Activated CD4-positive, alpha-beta T cell treated with anti-CD3 and anti-CD28 coated beads, Interleukin-2, amount 10 ng/mL, durations not matched to agents 7 days and 5 days (primary cell): ENCODE data around the gene WDR36. TPM values are rescaled to one million over a fixed set of nuclear protein-coding genes. Genes with fewer than 3 reads are reported as not detected.
"Not testable (repeated sequence)": the region's sequence is repeated elsewhere in the genome, so short reads cannot be mapped to it uniquely, and the experiment has no call there.

Experiments used
- CTCF ChIA-PET: fragments of 350-600 bp; sonication (Branson Sonifier 250); formaldehyde crosslinking; loops from one replicate; lab custom pipeline; 2021; ENCODE audit warnings: antibody characterized with exemption; lab: Charles Lee
- POLR2A ChIA-PET: fragments of 350-600 bp; sonication (Branson Sonifier 250); formaldehyde crosslinking; loops from one replicate; lab custom pipeline; 2021; ENCODE audit warnings: antibody characterized with exemption; lab: Charles Lee
- DNase-seq: peaks from one replicate; pipeline ENCODE4 v3.0.0-alpha.2; 2020
- H3K27ac Mint-ChIP-seq: one replicate; pipeline ENCODE4 v1.8.0; 2021; ENCODE audit warnings: mild to moderate bottlenecking, moderate library complexity, mixed read lengths
- H3K27me3 Mint-ChIP-seq: one replicate; pipeline ENCODE4 v1.8.0; 2021; ENCODE audit warnings: mixed read lengths
- H3K36me3 Mint-ChIP-seq: one replicate; pipeline ENCODE4 v1.8.0; 2021; ENCODE audit warnings: low read depth, mixed read lengths
- H3K4me1 Mint-ChIP-seq: one replicate; pipeline ENCODE4 v1.8.0; 2021; ENCODE audit warnings: mixed read lengths
- H3K4me3 Mint-ChIP-seq: one replicate; pipeline ENCODE4 v1.8.0; 2021; ENCODE audit warnings: mild to moderate bottlenecking, moderate library complexity, mixed read lengths
- H3K9me3 Mint-ChIP-seq: one replicate; pipeline ENCODE4 v1.8.0; 2021; ENCODE audit warnings: mixed read lengths
- total RNA-seq, 2 experiments: library from RNA; stranded (reverse); gene quantifications; one replicate each; pipeline ENCODE4 v1.2.3, GENCODE V29; 2021

WDR36 gene
- total RNA-seq, 2 experiments from 2014 or later, result 26.7 to 32.0 TPM

DNA sequence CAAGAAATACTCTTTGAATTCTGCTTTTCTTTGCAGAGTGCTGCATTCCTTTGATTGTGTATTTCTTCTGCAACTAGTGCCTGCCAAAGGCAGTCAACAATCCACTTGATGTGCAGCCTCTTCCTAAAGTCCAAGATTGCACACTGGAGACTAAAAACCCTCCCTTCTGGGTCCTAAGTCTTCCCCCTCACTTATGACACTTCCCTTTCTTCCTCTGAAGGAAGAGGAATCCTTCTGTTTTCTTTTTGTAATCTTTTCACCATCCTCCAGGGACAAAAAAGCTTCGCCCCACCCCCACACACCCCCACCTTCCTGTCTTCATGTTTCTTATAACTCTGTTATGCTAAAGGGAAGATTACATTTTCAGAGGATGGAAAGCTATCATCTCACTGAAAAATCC lies 39.9 kb downstream of the WDR36 start:
- CTCF ChIA-PET, result no interaction called here
- H3K9me3 Mint-ChIP-seq, result no peaks in the 10 kb centered on the region
- H3K36me3 Mint-ChIP-seq, result peaks cover 9% of the 10 kb centered on the region
- H3K4me1 Mint-ChIP-seq, result no peaks in the 10 kb centered on the region
- H3K4me3 Mint-ChIP-seq, result no peak overlapping the region
- POLR2A ChIA-PET, result no interaction called here
- DNase-seq, result no peak
- H3K27ac Mint-ChIP-seq, result no peak overlapping the region
- no peaks in the 10 kb centered on the region for H3K27me3 Mint-ChIP-seq

DNA sequence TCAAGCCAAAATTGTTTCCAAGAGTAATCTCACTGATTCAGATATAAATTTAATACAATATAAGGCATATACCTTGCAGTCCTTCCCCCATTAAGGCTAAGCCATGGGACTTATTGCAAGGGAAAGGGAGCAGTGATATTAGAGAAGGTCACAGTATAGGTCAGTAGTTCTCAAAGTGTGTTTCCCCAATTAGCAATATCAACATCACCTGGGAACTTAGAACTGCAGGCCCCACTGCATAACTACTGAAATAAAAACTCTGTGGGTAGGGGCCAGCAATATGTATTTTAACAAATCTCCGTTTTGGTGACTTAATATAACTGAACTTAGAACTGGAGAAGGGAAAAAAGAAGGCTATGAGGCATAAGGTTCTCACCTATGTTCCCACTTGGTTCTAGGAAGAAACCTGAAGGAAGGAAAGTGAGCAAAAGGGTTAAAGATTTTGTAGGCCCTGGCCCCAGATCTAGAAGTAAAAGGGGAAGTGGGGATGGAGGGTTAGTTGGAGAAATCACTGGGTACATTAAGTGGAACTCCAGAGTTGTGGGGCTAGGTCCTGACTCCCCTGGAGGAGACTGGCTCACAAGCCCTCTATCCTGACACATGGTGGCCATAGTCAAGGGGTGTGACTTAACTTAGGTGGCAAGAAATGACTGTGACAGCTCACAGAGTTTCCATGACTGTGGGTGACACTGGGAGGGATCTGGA lies 40.7 kb downstream of the WDR36 start:
- H3K4me3 Mint-ChIP-seq, result no peak overlapping the region
- H3K4me1 Mint-ChIP-seq, result no peaks in the 10 kb centered on the region
- peaks cover 2% of the 10 kb centered on the region for H3K36me3 Mint-ChIP-seq
- H3K9me3 Mint-ChIP-seq, result no peaks in the 10 kb centered on the region
- POLR2A ChIA-PET, result no interaction called here
- no peaks in the 10 kb centered on the region for H3K27me3 Mint-ChIP-seq
- CTCF ChIA-PET, result no interaction called here
- no peak for DNase-seq
- H3K27ac Mint-ChIP-seq, result no peak overlapping the region

DNA sequence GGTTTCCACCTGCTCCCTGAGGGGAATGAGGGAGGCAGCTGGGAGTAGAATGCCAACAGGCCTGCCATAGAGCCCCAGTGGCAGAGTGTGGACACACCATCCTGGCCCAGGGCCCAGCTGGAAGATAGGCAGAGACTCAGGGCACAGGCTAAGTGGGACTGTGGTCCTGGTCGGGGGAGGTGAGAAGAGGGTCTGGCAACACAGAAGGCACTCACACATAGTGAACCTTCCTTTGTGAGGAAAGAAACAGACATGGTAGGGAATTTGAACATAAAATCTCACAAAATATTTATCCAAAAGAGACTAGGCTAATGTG lies 41.2 kb downstream of the WDR36 start:
- no peak overlapping the region for H3K27ac Mint-ChIP-seq
- DNase-seq, result no peak
- no peaks in the 10 kb centered on the region for H3K9me3 Mint-ChIP-seq
- no peaks in the 10 kb centered on the region for H3K36me3 Mint-ChIP-seq
- no peaks in the 10 kb centered on the region for H3K4me1 Mint-ChIP-seq
- no peaks in the 10 kb centered on the region for H3K27me3 Mint-ChIP-seq
- POLR2A ChIA-PET, result no interaction called here
- CTCF ChIA-PET, result no interaction called here
- H3K4me3 Mint-ChIP-seq, result no peak overlapping the region

DNA sequence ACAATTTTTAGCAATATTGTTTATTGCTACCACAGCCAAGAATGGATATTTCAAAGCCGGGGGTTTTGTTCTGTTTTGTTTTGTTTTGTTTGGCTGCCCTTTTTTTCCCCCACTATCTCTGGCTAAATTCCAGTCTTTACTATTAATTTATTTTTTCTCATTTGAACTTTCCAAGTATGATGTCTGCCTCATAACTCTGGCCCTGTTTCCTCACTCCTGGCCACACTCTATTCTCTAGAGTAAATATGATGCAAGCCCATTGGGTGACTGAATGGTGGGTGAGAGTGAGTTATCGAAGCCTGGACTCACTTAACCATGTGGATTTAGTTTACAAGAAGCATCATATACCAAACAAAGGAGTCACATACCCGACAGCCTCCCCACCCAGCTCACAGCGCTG lies 41.9 kb downstream of the WDR36 start:
- Mint-ChIP-seq H3K4me3 (no peak overlapping the region), H3K9me3 (no peaks in the 10 kb centered on the region), H3K4me1 (no peaks in the 10 kb centered on the region), H3K27me3 (no peaks in the 10 kb centered on the region), H3K27ac (no peak overlapping the region), H3K36me3 (no peaks in the 10 kb centered on the region)
- POLR2A ChIA-PET, result no interaction called here
- CTCF ChIA-PET, result no interaction called here
- no peak for DNase-seq

DNA sequence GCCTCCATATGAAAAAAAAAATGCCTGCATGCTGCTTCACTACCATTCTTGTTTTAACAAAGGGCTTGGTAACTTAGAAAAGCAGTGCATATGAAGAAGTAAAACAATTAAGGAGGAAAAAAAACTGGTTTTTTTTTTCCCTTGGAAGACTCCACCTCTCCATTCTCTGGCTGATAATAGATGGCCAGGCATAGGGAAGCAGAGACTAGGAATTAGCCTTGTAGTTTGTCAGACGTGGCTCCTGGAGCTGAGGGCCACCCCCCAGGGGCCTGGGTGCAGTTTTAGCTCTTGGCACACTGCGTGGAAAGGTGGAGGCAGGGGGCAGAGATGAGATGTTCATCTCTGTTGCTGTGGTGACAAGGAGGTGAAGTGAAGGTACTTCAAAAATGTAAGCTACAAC lies 42.7 kb downstream of the WDR36 start:
- Mint-ChIP-seq H3K4me3 (no peak overlapping the region), H3K27me3 (no peaks in the 10 kb centered on the region), H3K4me1 (no peaks in the 10 kb centered on the region), H3K36me3 (no peaks in the 10 kb centered on the region), H3K27ac (no peak overlapping the region), H3K9me3 (no peaks in the 10 kb centered on the region)
- ChIA-PET CTCF (interaction anchor here (1.5 kb wide), 1 partner anchor 43 kb away, joined by 3 read pairs; no protein-coding TSS in a partner anchor), POLR2A (no interaction called here)
- no peak for DNase-seq

DNA sequence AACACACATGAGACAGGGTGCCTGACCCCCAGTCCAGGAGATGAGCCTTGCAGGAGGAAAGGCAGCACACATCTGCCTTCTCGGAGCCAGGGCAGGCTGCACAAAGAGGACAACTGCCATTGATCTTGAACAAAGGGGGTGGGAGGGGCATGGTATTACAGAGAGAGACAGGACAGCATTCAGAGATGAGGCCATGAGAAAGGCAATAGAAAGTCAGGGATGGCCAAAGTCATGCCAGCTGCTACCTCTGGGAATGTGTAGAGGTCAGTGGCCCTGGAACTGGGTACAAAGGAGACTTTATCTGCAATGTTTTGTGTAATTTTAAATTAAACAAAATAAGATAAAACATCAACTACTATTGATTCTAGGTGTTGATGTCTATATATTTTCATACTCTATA lies 43.2 kb downstream of the WDR36 start:
- CTCF ChIA-PET, result interaction anchor here (1.5 kb wide), 1 partner anchor 44 kb away, joined by 3 read pairs; no protein-coding TSS in a partner anchor

DNA sequence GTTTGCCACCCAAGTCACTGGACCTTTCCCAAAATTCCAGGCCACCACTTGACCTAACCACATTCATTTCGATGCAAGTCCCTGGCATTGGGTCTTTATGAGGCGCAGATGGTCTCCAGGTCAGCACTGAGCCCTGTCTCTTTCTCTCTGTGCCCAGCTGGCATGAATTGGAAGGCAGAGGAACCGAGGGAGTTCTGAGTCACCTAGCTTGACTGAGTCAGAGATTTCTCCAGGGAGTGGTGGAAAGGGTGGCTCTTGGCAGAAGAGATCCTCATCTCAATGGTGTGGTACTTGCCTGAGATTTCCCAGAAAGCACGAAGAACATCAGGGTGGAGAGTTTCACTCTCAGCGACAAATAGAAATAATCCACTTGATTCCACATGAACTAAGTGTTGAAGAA lies 43.8 kb downstream of the WDR36 start:
- ChIA-PET POLR2A (no interaction called here), CTCF (interaction anchor here (0.6 to 1.5 kb wide), 2 partner anchors 16 to 45 kb away, joined by 3 read pairs; no protein-coding TSS in a partner anchor)
- no peak for DNase-seq
- Mint-ChIP-seq H3K4me3 (no peak overlapping the region), H3K9me3 (no peaks in the 10 kb centered on the region), H3K4me1 (no peaks in the 10 kb centered on the region), H3K27ac (no peak overlapping the region), H3K36me3 (no peaks in the 10 kb centered on the region), H3K27me3 (no peaks in the 10 kb centered on the region)

More for the DNA sequence above, 43.2 kb downstream of the WDR36 start:
- DNase-seq, result no peak
- Mint-ChIP-seq H3K27me3 (no peaks in the 10 kb centered on the region), H3K4me3 (no peak overlapping the region), H3K27ac (no peak overlapping the region), H3K4me1 (no peaks in the 10 kb centered on the region), H3K9me3 (no peaks in the 10 kb centered on the region), H3K36me3 (no peaks in the 10 kb centered on the region)
- POLR2A ChIA-PET, result no interaction called here

DNA sequence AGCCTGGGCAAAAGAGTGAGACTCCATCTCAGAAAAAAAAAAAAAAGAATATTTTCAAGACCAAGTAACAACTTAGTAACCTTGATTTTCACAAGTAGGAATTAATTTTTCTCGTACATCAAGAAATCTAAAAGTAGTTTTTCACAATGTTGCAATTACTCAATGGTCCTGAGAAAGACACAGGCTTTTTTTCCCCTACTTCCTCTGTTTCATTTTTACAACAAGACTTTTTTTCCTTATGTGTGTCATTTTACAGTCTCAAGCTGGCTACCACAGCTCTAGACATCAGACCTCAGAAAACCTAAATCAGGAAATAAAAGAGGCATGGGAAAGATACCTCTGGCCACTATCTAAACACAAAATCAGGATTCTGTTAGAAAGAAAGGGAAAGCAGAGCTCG lies 45.9 kb downstream of the WDR36 start:
- H3K27ac Mint-ChIP-seq, result no peak overlapping the region
- H3K4me1 Mint-ChIP-seq, result no peaks in the 10 kb centered on the region
- H3K36me3 Mint-ChIP-seq, result no peaks in the 10 kb centered on the region
- no peak for DNase-seq
- H3K4me3 Mint-ChIP-seq, result no peak overlapping the region
- H3K27me3 Mint-ChIP-seq, result no peaks in the 10 kb centered on the region
- H3K9me3 Mint-ChIP-seq, result no peaks in the 10 kb centered on the region
- ChIA-PET CTCF (no interaction called here), POLR2A (no interaction called here)

DNA sequence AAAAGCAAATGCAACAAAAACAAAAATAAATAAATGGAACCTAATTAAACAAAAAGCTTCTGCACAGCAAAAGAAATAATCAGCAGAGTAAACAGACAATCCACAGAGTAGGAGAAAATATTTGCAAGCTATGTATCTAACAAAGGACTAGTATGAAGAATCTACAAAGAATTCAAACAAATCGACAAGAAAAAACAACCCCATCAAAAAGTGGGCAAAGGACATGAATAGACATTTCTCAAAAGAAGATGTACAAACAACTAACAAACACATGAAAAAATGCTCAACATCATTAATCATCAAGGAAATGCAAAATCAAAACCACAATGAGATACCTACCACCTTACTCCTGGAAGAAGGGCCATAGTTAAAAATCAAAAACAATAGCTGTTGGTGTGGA lies 49.3 kb downstream of the WDR36 start:
- DNase-seq, H3K36me3 Mint-ChIP-seq, H3K27ac Mint-ChIP-seq, H3K4me3 Mint-ChIP-seq, H3K27me3 Mint-ChIP-seq, POLR2A ChIA-PET, H3K9me3 Mint-ChIP-seq: not testable (repeated sequence)
- H3K4me1 Mint-ChIP-seq, result peaks cover 10% of the 10 kb centered on the region
- CTCF ChIA-PET, result interaction anchor here (1.0 kb wide), 1 partner anchor 137 kb away, joined by 3 read pairs; no protein-coding TSS in a partner anchor

DNA sequence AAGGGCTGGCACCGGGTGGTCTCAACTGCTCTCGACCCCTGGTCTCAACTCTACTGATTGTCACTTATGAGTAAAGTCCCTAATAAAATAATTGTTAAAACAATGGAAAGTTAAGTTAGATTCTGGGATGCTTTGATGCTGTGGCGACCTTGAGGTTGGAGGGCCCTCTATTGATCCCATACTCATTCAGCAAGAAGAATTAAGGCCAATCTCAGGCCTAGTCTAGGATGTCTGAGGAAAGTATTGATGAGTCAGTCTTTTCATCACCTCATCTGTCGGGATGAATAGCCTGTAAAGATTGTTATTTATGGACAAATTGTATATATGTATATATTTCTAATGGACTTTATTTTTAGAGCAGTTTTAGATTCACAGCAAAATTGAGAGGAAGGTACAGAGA lies 50.8 kb downstream of the WDR36 start:
- H3K4me3 Mint-ChIP-seq, result no peak overlapping the region
- no peaks in the 10 kb centered on the region for H3K27me3 Mint-ChIP-seq
- H3K9me3 Mint-ChIP-seq, result no peaks in the 10 kb centered on the region
- no peak for DNase-seq
- POLR2A ChIA-PET, result interaction anchor here (0.6 kb wide), 1 partner anchor 173 kb away, joined by 3 read pairs; no protein-coding TSS in a partner anchor
- H3K36me3 Mint-ChIP-seq, result no peaks in the 10 kb centered on the region
- CTCF ChIA-PET, result no interaction called here
- no peak overlapping the region for H3K27ac Mint-ChIP-seq
- H3K4me1 Mint-ChIP-seq, result peaks cover 10% of the 10 kb centered on the region

DNA sequence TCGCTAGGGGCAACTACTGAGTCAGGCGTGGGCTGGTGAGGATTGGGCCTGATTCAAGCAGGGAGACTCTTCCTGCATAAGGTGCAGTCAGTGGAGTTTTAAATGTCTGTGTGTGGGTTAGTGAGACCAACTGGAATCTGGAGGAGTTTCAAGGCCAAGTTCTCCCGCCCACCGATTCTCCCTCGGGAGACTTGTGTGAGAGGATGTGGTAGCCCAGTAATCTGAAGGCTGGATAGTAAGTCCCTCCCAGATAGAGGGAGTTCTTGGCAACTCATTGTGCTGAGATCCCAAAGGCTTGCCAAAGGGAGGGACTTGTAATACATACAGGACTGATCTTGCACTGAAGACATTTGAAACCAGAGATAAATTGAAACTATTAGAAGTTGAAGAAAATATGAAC lies 51.8 kb downstream of the WDR36 start:
- H3K36me3 Mint-ChIP-seq, result no peaks in the 10 kb centered on the region
- POLR2A ChIA-PET, result no interaction called here
- H3K27ac Mint-ChIP-seq, result no peak overlapping the region
- H3K9me3 Mint-ChIP-seq, result no peaks in the 10 kb centered on the region
- H3K4me3 Mint-ChIP-seq, result no peak overlapping the region
- no peaks in the 10 kb centered on the region for H3K27me3 Mint-ChIP-seq
- H3K4me1 Mint-ChIP-seq, result peaks cover 10% of the 10 kb centered on the region
- no peak for DNase-seq
- CTCF ChIA-PET, result interaction anchor here (0.6 kb wide), 1 partner anchor 47 kb away, joined by 8 read pairs; no protein-coding TSS in a partner anchor

DNA sequence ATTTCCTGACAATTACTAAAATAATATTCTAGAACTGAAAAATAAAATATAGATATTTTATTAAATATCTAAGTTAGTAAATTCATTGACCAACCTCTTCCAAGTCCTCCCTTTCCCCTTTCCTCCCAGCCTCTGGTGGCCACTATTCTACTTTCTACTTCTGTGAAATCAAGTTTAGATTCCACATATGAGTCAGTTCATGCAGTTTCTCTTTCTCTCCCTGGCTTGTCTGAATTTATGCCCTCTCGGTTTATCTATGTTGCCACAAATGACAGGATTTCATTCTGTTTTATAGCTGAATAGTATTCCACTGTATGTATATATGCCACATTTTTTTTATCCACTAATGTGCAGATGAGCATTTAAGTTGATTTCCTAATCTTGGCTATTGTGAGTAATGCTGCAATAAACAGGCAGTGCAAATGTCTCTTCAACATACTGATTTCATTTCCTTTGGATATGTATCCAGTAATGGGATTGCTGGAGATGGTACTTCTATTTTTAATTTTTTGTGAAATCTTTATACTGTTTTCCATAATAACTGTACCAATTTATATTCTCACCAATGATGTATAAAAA lies 52.3 kb downstream of the WDR36 start:
- H3K36me3 Mint-ChIP-seq, result no peaks in the 10 kb centered on the region
- H3K27ac Mint-ChIP-seq, result no peak overlapping the region
- H3K4me1 Mint-ChIP-seq, result peaks cover 10% of the 10 kb centered on the region
- H3K9me3 Mint-ChIP-seq, result no peaks in the 10 kb centered on the region
- ChIA-PET POLR2A (no interaction called here), CTCF (interaction anchor here (0.6 kb wide), 1 partner anchor 48 kb away, joined by 8 read pairs; no protein-coding TSS in a partner anchor)
- DNase-seq, result no peak
- H3K27me3 Mint-ChIP-seq, result no peaks in the 10 kb centered on the region
- H3K4me3 Mint-ChIP-seq, result no peak overlapping the region

DNA sequence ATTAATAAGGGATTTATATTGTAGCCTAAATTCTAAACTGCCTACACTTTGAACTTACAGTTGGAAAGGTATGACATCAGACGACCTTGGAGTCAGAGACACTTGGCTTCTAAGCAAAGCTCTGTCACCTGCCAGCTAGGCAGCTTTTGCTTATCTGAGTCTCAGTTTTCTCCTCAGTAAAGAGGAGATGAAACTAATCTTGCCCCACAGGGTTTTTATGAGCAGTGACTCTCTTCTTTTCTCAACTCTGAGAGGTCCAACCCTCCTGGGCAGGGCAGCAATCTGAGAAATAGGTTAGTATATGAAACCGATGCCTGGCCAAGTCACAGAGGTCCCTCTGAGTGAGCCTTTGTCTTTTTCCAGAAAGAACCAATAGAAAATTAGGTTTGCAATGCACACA lies 53.9 kb downstream of the WDR36 start:
- Mint-ChIP-seq H3K4me1 (peaks cover 10% of the 10 kb centered on the region), H3K27ac (no peak overlapping the region), H3K4me3 (no peak overlapping the region), H3K36me3 (no peaks in the 10 kb centered on the region), H3K27me3 (no peaks in the 10 kb centered on the region), H3K9me3 (no peaks in the 10 kb centered on the region)
- DNase-seq, result no peak
- ChIA-PET POLR2A (no interaction called here), CTCF (no interaction called here)
